Measurements from ENCODE around the gene ATRNL1.

GRCh38 chr10:115957786-115958442, 864.7 kb downstream of the ATRNL1 start:
- TF ChIP-seq CTCF (IDR thresholded peaks at IDR 0.05): no peak
- TF ChIP-seq POLR2A (IDR thresholded peaks at IDR 0.05): no peak
